ENCODE measurements around the gene TAF3.

The TAF3 gene

GRCh38 chr10:7856678-7857077 lies 38.4 kb downstream of the TAF3 start:
- TF ChIP-seq CTCF (IDR thresholded peaks at IDR 0.05), result no peak

GRCh38 chr10:7857262-7857661 lies 39.0 kb downstream of the TAF3 start:
- H3K4me1 ChIP-seq, result no peaks in the 10 kb centered on the region
- H3K27ac ChIP-seq, result no peak overlapping the region
- H3K79me2 ChIP-seq, result peaks cover 28% of the 10 kb centered on the region
- no peak overlapping the region for H3K4me3 ChIP-seq (ENCODE audit: low read depth, low read length)
- TF ChIP-seq CTCF (IDR thresholded peaks at IDR 0.05), result no peak
- H3K4me2 ChIP-seq (ENCODE audit: low read length), result no peak overlapping the region
- H3K9ac ChIP-seq, result no peak overlapping the region
- no peaks in the 10 kb centered on the region for H3K36me3 ChIP-seq (ENCODE audit: control insufficient read depth, insufficient read depth, low read length)
- no peaks in the 10 kb centered on the region for H3K9me3 ChIP-seq (ENCODE audit: control insufficient read depth, low read length)
- no peaks in the 10 kb centered on the region for H3K27me3 ChIP-seq (ENCODE audit: control insufficient read depth, insufficient read depth, low read length)
- no peak overlapping the region for H2AFZ ChIP-seq

More at GRCh38 chr10:7856678-7857077, 38.4 kb downstream of the TAF3 start:
- no peaks in the 10 kb centered on the region for H3K36me3 ChIP-seq (ENCODE audit: control insufficient read depth, insufficient read depth, low read length)
- H3K4me2 ChIP-seq (ENCODE audit: low read length), result no peak overlapping the region
- no peak overlapping the region for H3K27ac ChIP-seq
- no peaks in the 10 kb centered on the region for H3K27me3 ChIP-seq (ENCODE audit: control insufficient read depth, insufficient read depth, low read length)
- H2AFZ ChIP-seq, result no peak overlapping the region
- H3K9me3 ChIP-seq (ENCODE audit: control insufficient read depth, low read length), result no peaks in the 10 kb centered on the region
- H3K4me1 ChIP-seq, result no peaks in the 10 kb centered on the region
- H3K9ac ChIP-seq, result no peak overlapping the region
- no peak overlapping the region for H3K4me3 ChIP-seq (ENCODE audit: low read depth, low read length)
- peaks cover 29% of the 10 kb centered on the region for H3K79me2 ChIP-seq

GRCh38 chr10:7861509-7862120 lies 43.3 kb downstream of the TAF3 start:
- H3K9me3 ChIP-seq (ENCODE audit: control insufficient read depth, low read length), result no peaks in the 10 kb centered on the region
- no peak overlapping the region for H2AFZ ChIP-seq
- H3K79me2 ChIP-seq, result peaks cover 31% of the 10 kb centered on the region
- no peak for TF ChIP-seq CTCF (IDR thresholded peaks at IDR 0.05)
- H3K27ac ChIP-seq, result no peak overlapping the region
- H3K9ac ChIP-seq, result no peak overlapping the region
- H3K4me1 ChIP-seq, result no peaks in the 10 kb centered on the region
- no peak overlapping the region for H3K4me3 ChIP-seq (ENCODE audit: low read depth, low read length)
- no peaks in the 10 kb centered on the region for H3K36me3 ChIP-seq (ENCODE audit: control insufficient read depth, insufficient read depth, low read length)
- H3K27me3 ChIP-seq (ENCODE audit: control insufficient read depth, insufficient read depth, low read length), result no peaks in the 10 kb centered on the region
- no peak overlapping the region for H3K4me2 ChIP-seq (ENCODE audit: low read length)

- H2AFZ ChIP-seq, result no peak overlapping the region
- H3K4me2 ChIP-seq (ENCODE audit: low read length), result no peak overlapping the region
- H3K4me1 ChIP-seq, result no peaks in the 10 kb centered on the region
- no peaks in the 10 kb centered on the region for H3K27me3 ChIP-seq (ENCODE audit: control insufficient read depth, insufficient read depth, low read length)
- no peak overlapping the region for H3K9ac ChIP-seq
- no peak overlapping the region for H3K4me3 ChIP-seq (ENCODE audit: low read depth, low read length)
- H3K79me2 ChIP-seq, result peaks cover 31% of the 10 kb centered on the region
- H3K36me3 ChIP-seq (ENCODE audit: control insufficient read depth, insufficient read depth, low read length), result no peaks in the 10 kb centered on the region
- no peak overlapping the region for H3K27ac ChIP-seq
- TF ChIP-seq CTCF (IDR thresholded peaks at IDR 0.05), result no peak
- H3K9me3 ChIP-seq (ENCODE audit: control insufficient read depth, low read length), result no peaks in the 10 kb centered on the region
Measured at GRCh38 chr10:7862121-7862514, 43.8 kb downstream of the TAF3 start.

GRCh38 chr10:7866176-7866575 lies 47.9 kb downstream of the TAF3 start:
- Histone ChIP-seq H3K79me2 (peaks cover 17% of the 10 kb centered on the region), H3K4me2 (ENCODE audit: low read length) (no peak overlapping the region), H3K36me3 (ENCODE audit: control insufficient read depth, insufficient read depth, low read length) (no peaks in the 10 kb centered on the region), H3K4me3 (ENCODE audit: low read depth, low read length) (no peak overlapping the region), H2AFZ (no peak overlapping the region), H3K9me3 (ENCODE audit: control insufficient read depth, low read length) (no peaks in the 10 kb centered on the region), H3K27me3 (ENCODE audit: control insufficient read depth, insufficient read depth, low read length) (no peaks in the 10 kb centered on the region), H3K4me1 (no peaks in the 10 kb centered on the region), H3K27ac (no peak overlapping the region), H3K9ac (no peak overlapping the region)
- no peak for TF ChIP-seq CTCF (IDR thresholded peaks at IDR 0.05)
